ENCODE results near the gene HNRNPU.

Gene HNRNPU

GRCh38 chr1:244863491-244864252 is 671 bp downstream of the HNRNPU start:
- DNase-seq (ENCODE audit: extremely low read depth, low read depth), result no peak
- no peak for TF ChIP-seq CTCF (IDR thresholded peaks at IDR 0.05; ENCODE audit: low read depth, low read length, missing control alignments)
- H3K4me3 ChIP-seq (replicated peaks; ENCODE audit: low read depth, low read length), result peak overlapping the region; percentile 94

GRCh38 chr1:244862699-244863490 is 1.4 kb downstream of the HNRNPU start:
- TF ChIP-seq CTCF (IDR thresholded peaks at IDR 0.05; ENCODE audit: low read depth, low read length, missing control alignments), result no peak
- DNase-seq (ENCODE audit: extremely low read depth, low read depth), result peak; percentile 46

GRCh38 chr1:244862354-244862698 is 2.0 kb downstream of the HNRNPU start:
- no peak for DNase-seq (ENCODE audit: extremely low read depth, low read depth)
- peak overlapping the region; percentile 94 for H3K4me3 ChIP-seq (replicated peaks; ENCODE audit: low read depth, low read length)
- no peak for TF ChIP-seq CTCF (IDR thresholded peaks at IDR 0.05; ENCODE audit: low read depth, low read length, missing control alignments)

More at GRCh38 chr1:244862699-244863490, 1.4 kb downstream of the HNRNPU start:
- peak overlapping the region; percentile 94 for H3K4me3 ChIP-seq (replicated peaks; ENCODE audit: low read depth, low read length)

- peak overlapping the region; percentile 94 for H3K4me3 ChIP-seq (replicated peaks; ENCODE audit: low read depth, low read length)
- DNase-seq (ENCODE audit: extremely low read depth, low read depth), result no peak
- no peak for TF ChIP-seq CTCF (IDR thresholded peaks at IDR 0.05; ENCODE audit: low read depth, low read length, missing control alignments)
These were observed 2.7 kb downstream of the HNRNPU start for GRCh38 chr1:244861683-244862082.

GRCh38 chr1:244860914-244861610 is 3.3 kb downstream of the HNRNPU start:
- DNase-seq (ENCODE audit: extremely low read depth, low read depth), result no peak
- peak overlapping the region; percentile 94 for H3K4me3 ChIP-seq (replicated peaks; ENCODE audit: low read depth, low read length)
- TF ChIP-seq CTCF (IDR thresholded peaks at IDR 0.05; ENCODE audit: low read depth, low read length, missing control alignments), result no peak

- TF ChIP-seq CTCF (IDR thresholded peaks at IDR 0.05; ENCODE audit: low read depth, low read length, missing control alignments), result no peak
- H3K4me3 ChIP-seq (replicated peaks; ENCODE audit: low read depth, low read length), result peak overlapping the region; percentile 94
- no peak for DNase-seq (ENCODE audit: extremely low read depth, low read depth)
These were observed 4.3 kb downstream of the HNRNPU start for GRCh38 chr1:244860078-244860477.
